Esophagus mucosa (tissue), 1 donor: ENCODE data around the gene P3R3URF. TPM values are rescaled to one million over a fixed set of nuclear protein-coding genes. Genes with fewer than 3 reads are reported as not detected.
"Not testable (repeated sequence)": the region's sequence is repeated elsewhere in the genome, so short reads cannot be mapped to it uniquely, and the experiment has no call there.

Source experiments
- ATAC-seq: fragments of 200-7000 bp; cut with Tn5 transposase; one replicate; pipeline ENCODE4 v1.9.1; 2020
- total RNA-seq: library from RNA; stranded (reverse); gene quantifications from one replicate; pipeline ENCODE4 v1.2.4, GENCODE V29; 2023
- donor health status: DM: yes; HTN: yes; CAD: no.

P3R3URF gene
- total RNA-seq = not detected

DNA sequence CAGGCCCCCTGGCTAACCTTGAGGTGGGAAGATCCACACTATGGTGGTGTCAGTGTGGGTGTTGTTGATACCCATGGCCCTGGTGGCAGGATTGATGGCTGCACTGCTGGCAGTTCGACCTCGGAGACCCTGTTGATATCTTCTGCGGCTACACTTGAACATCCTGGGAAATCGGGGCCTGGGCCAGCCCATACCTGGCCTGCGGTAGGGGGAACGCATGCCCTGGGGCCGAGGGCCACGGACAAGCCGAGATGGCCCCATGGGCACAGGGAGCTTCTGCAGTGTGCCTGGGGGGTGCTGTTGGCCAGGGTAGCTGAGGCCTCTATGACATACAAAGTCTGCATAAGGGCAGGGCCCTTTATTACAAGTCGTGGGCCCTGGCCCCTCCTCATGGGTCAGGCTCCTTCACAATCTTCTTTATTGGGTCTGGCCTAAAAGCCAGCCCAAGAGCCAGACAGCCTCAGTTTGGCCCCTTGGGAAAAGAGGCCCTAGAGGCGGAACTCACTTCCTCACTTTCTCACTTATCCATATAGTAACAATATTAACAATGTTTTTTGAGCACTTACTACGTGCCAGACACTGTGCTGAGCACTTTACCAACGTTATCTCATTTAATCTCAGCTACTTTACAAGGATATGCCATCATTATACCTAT, at the start of gene P3R3URF:
Gene P3R3URF (minus strand): TSS at position 278 of the 655 bp plus-strand sequence. CDS start 17 bp downstream, at position 261.
- no peak for ATAC-seq

DNA sequence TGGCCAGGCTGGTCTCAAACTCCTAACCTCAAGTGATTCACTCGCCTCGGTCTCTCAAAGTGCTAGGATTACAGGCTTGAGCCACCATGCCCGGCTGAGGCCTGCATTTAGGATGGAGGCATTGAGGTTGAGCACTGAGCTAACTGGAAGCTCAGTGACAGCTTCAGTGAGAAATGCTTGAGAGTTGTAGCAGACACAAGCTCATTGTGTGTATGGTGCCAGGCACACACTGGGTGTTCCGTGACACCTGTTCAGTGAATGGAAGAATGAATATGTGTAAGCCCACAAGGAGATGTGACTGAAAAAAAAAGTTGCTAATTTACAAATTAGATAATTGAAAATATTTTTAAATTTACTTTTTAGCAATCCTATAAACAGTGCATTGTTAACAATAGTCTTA, 48.7 kb upstream of the P3R3URF start:
- no peak for ATAC-seq

GRCh38 chr1:46223472-46223943, 47.2 kb upstream of the P3R3URF start:
- ATAC-seq = peak; percentile 80

DNA sequence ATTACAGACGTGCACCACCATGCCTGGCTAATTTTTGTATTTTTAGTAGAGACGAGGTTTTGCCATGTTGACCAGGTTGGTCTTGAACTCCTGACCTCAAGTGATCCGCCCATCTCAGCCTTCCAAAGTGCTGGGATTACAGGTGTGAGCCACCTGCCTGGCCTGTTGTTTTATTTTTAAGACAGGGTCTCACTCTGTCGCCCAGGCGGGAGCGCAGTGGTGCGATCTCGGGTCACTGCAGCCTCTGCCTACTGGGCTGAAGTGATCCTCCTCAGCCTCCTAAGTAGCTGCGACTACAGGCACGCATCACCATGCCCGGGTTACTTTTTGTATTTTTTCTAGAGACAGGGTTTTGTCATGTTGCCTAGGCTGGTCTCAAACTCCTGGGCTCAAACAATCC, 46.8 kb upstream of the P3R3URF start:
- ATAC-seq = not testable (repeated sequence)

DNA sequence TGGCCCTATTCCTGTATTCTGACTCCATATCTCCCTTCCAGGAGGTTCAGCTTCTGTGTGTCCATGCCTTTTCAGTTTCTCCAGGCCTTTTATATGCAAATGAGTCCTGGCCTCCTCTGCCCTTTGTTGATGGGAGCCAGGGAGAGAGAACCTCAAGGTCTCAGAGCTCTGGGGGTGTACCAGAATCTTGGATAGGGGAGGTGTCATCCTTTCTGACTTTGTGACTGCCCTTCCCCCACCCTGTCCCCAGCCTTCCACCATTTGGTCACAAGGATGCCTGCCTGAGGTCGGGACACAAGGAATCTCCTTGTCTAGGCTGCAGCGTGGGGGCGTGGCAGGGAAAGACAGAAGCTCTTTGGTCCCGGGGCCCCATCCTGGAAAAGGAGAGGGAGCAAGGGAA, 45.5 kb upstream of the P3R3URF start:
- ATAC-seq = no peak

DNA sequence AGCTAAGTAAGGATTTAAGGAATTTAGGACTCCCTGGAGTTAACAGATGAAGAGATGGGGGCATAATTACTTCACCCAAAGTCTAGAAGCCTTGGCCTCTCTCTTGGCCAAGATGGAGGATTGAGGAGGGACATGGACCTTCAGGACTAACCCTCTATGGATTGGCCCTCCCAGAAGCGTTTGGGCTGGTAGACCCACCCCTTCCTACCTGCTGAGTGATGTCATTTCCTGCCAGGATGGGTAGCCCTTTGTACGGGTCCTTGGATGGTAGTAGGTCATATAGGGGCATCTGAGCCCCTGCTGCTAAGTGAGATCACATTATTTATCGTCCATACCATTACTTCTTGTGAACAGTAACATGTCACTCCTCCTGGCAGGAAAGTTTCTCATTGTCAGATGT, 44.5 kb upstream of the P3R3URF start:
- ATAC-seq = no peak

GRCh38 chr1:46219551-46220520, 43.5 kb upstream of the P3R3URF start:
- no peak for ATAC-seq

DNA sequence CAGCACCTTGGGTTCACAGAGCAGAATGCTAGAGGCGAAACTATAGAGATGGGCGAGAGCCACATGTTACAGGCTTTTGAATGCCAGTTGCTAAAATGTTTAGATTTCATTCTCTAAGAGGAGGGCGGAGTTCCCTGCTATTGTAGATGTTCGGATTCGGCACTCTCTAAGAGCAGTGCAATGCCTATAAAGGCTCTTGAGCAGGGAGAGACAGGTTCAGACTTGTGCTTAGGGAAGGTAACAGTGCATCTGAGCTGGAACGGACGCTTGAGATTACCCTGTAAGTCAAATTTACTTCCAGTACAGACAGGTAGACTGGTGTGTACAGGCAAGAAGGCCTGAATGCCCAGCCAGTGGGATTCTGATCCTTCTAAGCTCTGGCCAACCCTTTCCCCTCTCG, 42.2 kb upstream of the P3R3URF start:
- ATAC-seq = peak; percentile 96

GRCh38 chr1:46215504-46215903, 39.2 kb upstream of the P3R3URF start:
- ATAC-seq = no peak

- ATAC-seq = no peak
Measured at GRCh38 chr1:46211051-46211450, 34.8 kb upstream of the P3R3URF start.

GRCh38 chr1:46210561-46210960, 34.3 kb upstream of the P3R3URF start:
- ATAC-seq = no peak

- ATAC-seq = no peak
Measured at GRCh38 chr1:46206399-46206798, 30.1 kb upstream of the P3R3URF start.

DNA sequence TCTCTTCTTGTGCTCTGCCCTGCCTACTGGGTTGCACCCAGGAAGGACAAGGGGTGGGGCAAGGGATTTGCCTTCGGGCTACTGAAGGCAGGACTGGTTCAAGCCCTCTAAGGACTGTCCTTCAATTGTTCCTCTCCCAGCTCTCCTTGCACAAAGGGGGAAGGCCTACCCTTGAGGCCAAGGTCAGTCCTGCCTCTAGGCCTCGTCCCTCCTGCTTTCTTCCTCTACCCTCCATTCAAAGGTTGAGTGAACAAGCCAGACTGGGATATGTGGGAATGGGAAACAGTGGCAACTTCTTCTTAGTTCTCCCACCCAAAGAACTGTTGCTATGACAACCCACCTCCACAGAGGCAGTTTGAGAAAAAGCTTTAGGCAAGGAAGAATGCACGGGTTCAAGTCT, 29.5 kb upstream of the P3R3URF start:
- ATAC-seq = peak; percentile 42

GRCh38 chr1:46205141-46205540, 28.9 kb upstream of the P3R3URF start:
- ATAC-seq = no peak

DNA sequence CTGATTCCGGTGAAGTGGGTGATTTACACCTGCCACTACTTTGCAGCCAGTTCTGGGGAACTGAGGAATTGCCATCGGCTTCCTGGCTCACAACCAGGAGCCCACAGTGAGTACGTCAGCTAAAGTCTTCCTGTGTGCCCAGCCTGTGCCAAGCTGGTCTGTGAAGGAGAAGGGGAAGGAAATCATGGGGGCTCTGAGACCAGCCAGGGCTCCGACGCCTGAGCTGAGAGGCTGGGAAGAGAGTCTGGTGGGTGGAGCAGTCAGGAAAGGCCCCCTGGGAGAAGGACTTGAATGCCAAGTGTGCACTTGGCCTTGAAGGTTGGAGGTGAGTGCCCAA, 28.1 kb upstream of the P3R3URF start:
- no peak for ATAC-seq

GRCh38 chr1:46203738-46204405, 27.6 kb upstream of the P3R3URF start:
- ATAC-seq = no peak

GRCh38 chr1:46199233-46199749, 23.0 kb upstream of the P3R3URF start:
- ATAC-seq = no peak

GRCh38 chr1:46197964-46198811, 21.9 kb upstream of the P3R3URF start, which contains the start of gene POMGNT1:
Gene POMGNT1, minus strand, starts transcription at chr1:46198434. Its CDS starts 613 bp downstream, at chr1:46197821.
- peak; percentile 89 for ATAC-seq

DNA sequence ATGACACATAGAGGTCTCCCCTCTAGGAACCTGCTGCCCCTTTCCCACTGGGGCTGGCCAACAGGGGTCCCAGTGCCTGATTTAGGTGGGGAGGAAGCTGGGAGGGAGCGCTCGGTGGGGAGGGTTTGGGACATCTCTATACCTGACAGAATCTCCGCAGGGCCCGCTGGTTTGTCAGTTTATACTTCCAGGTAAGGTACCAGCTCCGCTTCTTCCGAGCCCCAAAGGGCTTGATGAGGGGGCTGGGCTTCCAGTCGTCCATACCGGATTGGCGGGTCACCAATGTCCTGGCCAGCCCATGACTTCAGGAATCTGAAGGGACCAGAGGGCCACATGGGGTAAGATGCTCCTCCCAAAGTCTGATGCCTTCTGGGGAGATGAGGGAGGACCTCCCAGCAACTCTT, 21.3 kb upstream of the P3R3URF start:
- peak; percentile 10 for ATAC-seq

DNA sequence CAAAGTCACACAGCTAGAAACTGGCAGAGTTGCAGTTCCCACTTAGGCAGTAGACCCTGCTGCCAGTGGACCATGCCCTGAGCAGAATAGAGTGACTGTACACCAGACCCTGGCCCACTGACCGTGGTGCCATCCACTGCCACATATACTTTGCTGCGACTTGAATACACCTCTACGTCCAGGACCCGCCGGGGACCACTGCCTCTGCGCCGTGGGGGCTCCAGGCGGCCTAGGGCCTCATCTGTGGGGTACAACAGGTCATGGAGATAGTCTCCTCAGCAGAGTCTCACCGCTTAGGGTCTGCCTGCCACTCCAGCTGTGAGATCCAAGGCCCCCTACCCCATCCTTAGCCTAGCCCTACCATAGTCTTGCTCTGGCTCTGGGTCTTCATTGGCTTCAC, 20.3 kb upstream of the P3R3URF start:
- ATAC-seq = no peak

DNA sequence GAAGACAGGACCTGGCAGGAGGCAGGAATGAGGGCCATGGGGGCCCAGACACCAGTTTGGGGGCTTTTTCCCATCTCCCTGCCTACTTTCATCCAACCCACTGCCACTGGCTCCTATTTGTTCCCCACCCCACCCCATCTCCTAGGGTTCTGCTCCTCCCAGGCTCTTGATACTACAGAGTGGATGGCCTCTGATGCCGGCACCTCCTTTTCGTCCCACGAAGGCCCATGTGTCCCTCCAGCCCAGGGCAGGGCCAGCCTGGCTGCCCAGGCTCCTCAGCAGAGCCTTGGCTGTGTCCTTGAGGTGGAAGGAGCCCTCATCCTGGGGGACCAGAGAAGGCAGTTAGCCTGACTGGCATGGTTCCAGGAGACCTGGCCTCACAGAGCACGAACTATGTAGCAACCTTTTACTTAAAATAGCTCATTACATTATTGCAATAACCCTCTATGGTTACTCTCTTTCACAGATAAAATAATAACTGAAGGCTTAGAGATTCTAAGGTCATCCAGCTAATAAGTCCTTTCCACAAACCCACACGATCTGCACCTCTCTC, 18.4 kb upstream of the P3R3URF start:
- ATAC-seq = no peak
